Suppressor macrophage (primary cell): Measurements from ENCODE around the gene DGKI.

Source experiments
- DNase-seq, 4 experiments: peaks; one replicate each; pipeline ENCODE4 v3.0.0-alpha.2; 2020 to 2022

The DGKI gene

DNA sequence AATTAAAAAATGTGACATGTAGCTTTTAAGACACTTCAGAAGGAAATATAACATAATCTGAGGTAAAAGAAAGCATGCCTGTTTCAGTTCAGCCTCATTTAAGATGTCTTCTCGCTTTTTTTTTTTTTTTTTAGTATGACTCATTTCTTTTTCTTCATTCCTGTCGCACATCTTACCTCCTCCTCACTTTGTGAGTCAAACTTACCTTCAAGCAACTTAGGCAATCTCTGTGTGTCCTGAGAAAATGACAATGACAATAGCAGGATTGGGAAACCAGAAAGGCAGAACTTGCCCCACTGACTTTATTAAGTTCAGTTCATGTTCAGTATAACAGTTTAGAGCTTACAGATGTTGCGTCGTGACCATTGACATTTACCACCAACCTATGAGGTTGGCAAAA, 511.0 kb downstream of the DGKI start:
- no peak for DNase-seq

GRCh38 chr7:137331378-137331777, 515.4 kb downstream of the DGKI start:
- no peak for DNase-seq
